BJ (cell line): ENCODE results near the gene SAMD11. TPM values are rescaled to one million over a fixed set of nuclear protein-coding genes. Genes with fewer than 3 reads are reported as not detected.
"Not testable (repeated sequence)": the region's sequence is repeated elsewhere in the genome, so short reads cannot be mapped to it uniquely, and the experiment has no call there.

Experiments used
- CTCF ChIA-PET: fragments of 350-600 bp; formaldehyde crosslinking; extraction: SDS; loops from one replicate; lab custom pipeline; 2021; ENCODE audit warnings: antibody characterized with exemption, inconsistent platforms; lab: Yijun Ruan, JAX
- POLR2A ChIA-PET: fragments of 300-600 bp; sonication (Branson Sonifier 250); formaldehyde crosslinking; extraction: SDS; loops from one replicate; lab custom pipeline; 2021; ENCODE audit warnings: antibody characterized with exemption; lab: Charles Lee
- DNase-seq: peaks from one replicate; pipeline ENCODE4 v3.0.0-alpha.2; 2011; ENCODE audit warnings: low read depth
- H3K27me3 ChIP-seq: 2 replicates; pipeline ENCODE4 v1.6.0; 2011; ENCODE audit warnings: low read length; ENCODE audit not compliant: control insufficient read depth, insufficient read depth
- H3K36me3 ChIP-seq: 2 replicates; pipeline ENCODE4 v1.5.1; 2011; ENCODE audit warnings: low read length; ENCODE audit not compliant: control insufficient read depth, insufficient read depth
- H3K4me3 ChIP-seq: 2 replicates; pipeline ENCODE4 v1.5.1; 2011; ENCODE audit warnings: low read depth, mild to moderate bottlenecking, control low read depth, low read length
- CTCF ChIP-seq: IDR thresholded peaks from 2 replicates; pipeline ENCODE4 v1.5.1; 2011; ENCODE audit warnings: low read depth, mild to moderate bottlenecking, control low read depth, inconsistent platforms, low read length, moderate library complexity; ENCODE audit not compliant: insufficient read depth
- polyA plus RNA-seq: library from polyadenylated mRNA; depleted of rRNA; stranded (reverse); fragments of >200 nt; gene quantifications from 2 replicates; pipeline ENCODE4 v1.2.3, GENCODE V29; 2011

Gene SAMD11
- polyA plus RNA-seq, 1 experiment, result 10.0 TPM

- no peak for TF ChIP-seq CTCF
- ChIA-PET POLR2A (no interaction called here), CTCF (interaction anchor here (0.6 to 9.5 kb wide), 14 partner anchors 11 to 388 kb away, joined by 3 to 157 read pairs (median 7); partner anchors contain the start of genes HES4 and ISG15)
- H3K36me3 ChIP-seq, result no peaks in the 10 kb centered on the region
- H3K27me3 ChIP-seq, result no peaks in the 10 kb centered on the region
- no peak for DNase-seq
- no peak overlapping the region for H3K4me3 ChIP-seq
These were observed 59.2 kb downstream of the SAMD11 start for GRCh38 chr1:982765-983436.

- CTCF ChIA-PET, result interaction anchor here (0.6 to 9.5 kb wide), 33 partner anchors 8 to 387 kb away, joined by 3 to 157 read pairs (median 5); partner anchors contain the start of genes HES4, ISG15, NOC2L and PLEKHN1
- POLR2A ChIA-PET, result no interaction called here
- DNase-seq, result no peak
These were observed 60.2 kb downstream of the SAMD11 start for GRCh38 chr1:983798-984475.

GRCh38 chr1:984476-984814 is 60.7 kb downstream of the SAMD11 start:
- ChIA-PET POLR2A (interaction anchor here (0.6 kb wide), 1 partner anchor 334 kb away, joined by 15 read pairs; no protein-coding TSS in a partner anchor), CTCF (interaction anchor here (0.6 to 9.5 kb wide), 29 partner anchors 8 to 276 kb away, joined by 3 to 157 read pairs (median 5); partner anchors contain the start of genes HES4, ISG15, NOC2L and PLEKHN1)
- Histone ChIP-seq H3K27me3 (0 out of 2 replicates have a peak, but pooled peaks cover under 1% of the 10 kb centered on the region), H3K36me3 (no peaks in the 10 kb centered on the region), H3K4me3 (0 out of 2 replicates have a peak overlapping the region, but pooled peaks have one; percentile 21)
- DNase-seq, result no peak
- no peak for TF ChIP-seq CTCF

More at GRCh38 chr1:983798-984475, 60.2 kb downstream of the SAMD11 start:
- H3K27me3 ChIP-seq, result no peaks in the 10 kb centered on the region
- peak; percentile 96 for TF ChIP-seq CTCF
- 0 out of 2 replicates have a peak overlapping the region, but pooled peaks have one; percentile 21 for H3K4me3 ChIP-seq
- H3K36me3 ChIP-seq, result no peaks in the 10 kb centered on the region

- no peak for TF ChIP-seq CTCF
- H3K36me3 ChIP-seq, result no peaks in the 10 kb centered on the region
- ChIA-PET POLR2A (no interaction called here), CTCF (interaction anchor here (0.7 to 9.5 kb wide), 17 partner anchors 8 to 137 kb away, joined by 3 to 157 read pairs (median 6); partner anchors contain the start of genes HES4 and PLEKHN1)
- H3K4me3 ChIP-seq, result no peak overlapping the region
- DNase-seq, result no peak
- 0 out of 2 replicates have a peak, but pooled peaks cover 1% of the 10 kb centered on the region for H3K27me3 ChIP-seq
These were observed 61.4 kb downstream of the SAMD11 start for GRCh38 chr1:985126-985525.

GRCh38 chr1:988061-988460 is 64.3 kb downstream of the SAMD11 start:
- DNase-seq, POLR2A ChIA-PET, H3K36me3 ChIP-seq, H3K4me3 ChIP-seq, H3K27me3 ChIP-seq: not testable (repeated sequence)
- CTCF ChIA-PET, result interaction anchor here (2.0 to 9.5 kb wide), 2 partner anchors 74 to 134 kb away, joined by 4 to 157 read pairs; no protein-coding TSS in a partner anchor

GRCh38 chr1:991275-991674 is 67.6 kb downstream of the SAMD11 start:
- H3K36me3 ChIP-seq, H3K4me3 ChIP-seq, POLR2A ChIA-PET, H3K27me3 ChIP-seq, DNase-seq: not testable (repeated sequence)
- CTCF ChIA-PET, result interaction anchor here (4.4 kb wide), 1 partner anchor 7 kb away, joined by 62 read pairs; the partner anchor contains the start of gene PERM1
